HG03025 (cell line): ENCODE data around the gene ATOSA.
A peak's percentile ranks its signal among the peaks of the same experiment; 100 is the strongest.

ENCODE experiments used
- ATAC-seq: cut with Tn5 transposase; IDR thresholded peaks from one replicate; pipeline ENCODE4 v1.9.1; 2021; ENCODE audit warnings: mild to moderate bottlenecking, moderate library complexity; ENCODE audit not compliant: unreplicated experiment, low FRiP score

Gene ATOSA

DNA sequence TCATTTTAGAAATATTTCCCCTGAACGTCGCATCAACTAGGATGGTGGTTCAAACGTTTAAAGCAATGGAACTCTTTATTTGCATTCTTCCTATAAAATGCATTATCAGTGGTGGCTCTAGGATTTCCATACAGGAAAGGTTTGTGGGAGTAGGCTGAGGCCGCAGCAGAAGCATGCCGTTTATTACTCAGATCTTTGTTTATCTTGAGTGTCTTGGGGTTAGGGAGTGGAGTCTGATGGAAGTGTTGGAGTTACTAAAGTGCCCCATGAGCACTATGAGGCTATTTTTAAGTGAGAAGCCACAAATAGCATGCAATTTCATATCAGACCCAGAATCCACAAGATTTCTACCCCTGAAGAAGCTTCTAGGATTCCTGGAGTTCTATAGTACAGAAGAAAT, 26.2 kb downstream of the ATOSA start:
- no peak for ATAC-seq

DNA sequence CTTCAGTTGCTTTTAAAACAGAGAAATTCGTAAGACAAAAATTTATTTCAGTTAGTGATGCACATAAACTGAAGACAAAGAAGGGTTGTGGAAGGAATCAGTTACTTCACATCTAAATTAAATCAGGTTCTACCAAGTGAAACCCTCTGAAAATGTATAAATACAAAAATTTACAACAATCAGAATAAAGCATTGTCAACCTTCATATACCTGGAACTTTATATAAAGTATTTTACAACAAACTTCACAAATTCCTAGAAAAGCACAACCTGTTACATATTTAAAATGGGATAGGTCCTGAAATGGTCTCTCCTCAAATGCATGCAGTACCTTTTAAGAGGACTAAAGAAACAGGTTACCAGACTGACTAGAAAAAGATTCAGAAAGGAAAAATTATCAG, 26.9 kb downstream of the ATOSA start:
- no peak for ATAC-seq

DNA sequence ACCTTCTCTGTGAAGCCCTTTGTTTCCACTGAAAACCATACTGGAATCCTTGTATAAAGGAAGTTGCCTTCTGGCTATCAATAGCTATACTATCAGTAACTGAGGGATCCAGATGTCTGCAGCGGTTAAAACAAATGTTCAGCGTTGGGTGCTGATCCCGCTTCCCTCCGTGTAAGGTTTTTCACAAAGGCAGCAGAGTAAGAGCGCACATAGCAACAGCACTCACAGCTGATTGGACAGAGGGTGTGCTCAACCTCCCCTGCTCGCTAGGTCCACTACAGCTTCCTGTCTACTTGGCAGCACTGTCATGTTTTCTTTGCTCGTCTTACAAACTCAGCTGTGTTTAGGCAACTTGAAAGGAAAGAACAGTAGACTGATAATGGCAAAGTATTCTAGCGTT, 27.3 kb downstream of the ATOSA start:
- ATAC-seq: peak; percentile 82

DNA sequence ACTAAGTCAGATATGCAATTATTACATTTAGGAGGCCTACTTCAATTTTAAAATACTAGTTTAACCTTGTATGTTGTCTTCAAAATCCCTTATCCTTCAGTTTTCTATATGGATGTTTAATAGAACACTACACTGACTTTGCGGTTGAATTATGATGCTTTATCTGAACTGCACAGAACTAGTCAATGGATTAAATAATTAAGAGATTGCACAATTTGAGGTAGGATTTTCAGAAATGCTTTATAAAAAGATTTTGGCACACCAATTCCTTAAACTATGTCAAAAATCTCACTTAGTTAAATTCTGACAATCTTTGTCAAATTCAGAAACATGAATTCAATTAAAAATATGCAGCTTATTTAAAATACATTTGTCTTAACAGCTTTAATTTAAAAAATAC, 28.1 kb downstream of the ATOSA start:
- no peak for ATAC-seq

DNA sequence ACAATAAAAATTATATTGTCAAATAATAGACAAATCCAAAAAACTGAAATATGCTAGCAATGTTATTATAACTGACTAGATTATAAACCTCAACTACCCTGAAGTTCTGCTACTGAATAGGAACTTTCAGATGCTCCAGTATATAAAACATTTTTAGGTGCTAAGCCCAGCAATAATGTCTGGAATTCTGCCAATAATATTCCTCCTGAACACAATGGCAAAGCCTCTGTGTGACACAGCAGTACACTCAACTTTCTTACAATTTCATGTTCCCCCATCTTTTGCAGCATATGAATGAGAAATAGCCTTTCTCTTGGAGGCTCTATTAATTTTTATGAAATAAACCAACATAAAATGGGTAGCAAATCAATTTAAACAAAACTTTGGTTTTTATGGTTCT, 29.5 kb downstream of the ATOSA start:
- ATAC-seq: no peak

DNA sequence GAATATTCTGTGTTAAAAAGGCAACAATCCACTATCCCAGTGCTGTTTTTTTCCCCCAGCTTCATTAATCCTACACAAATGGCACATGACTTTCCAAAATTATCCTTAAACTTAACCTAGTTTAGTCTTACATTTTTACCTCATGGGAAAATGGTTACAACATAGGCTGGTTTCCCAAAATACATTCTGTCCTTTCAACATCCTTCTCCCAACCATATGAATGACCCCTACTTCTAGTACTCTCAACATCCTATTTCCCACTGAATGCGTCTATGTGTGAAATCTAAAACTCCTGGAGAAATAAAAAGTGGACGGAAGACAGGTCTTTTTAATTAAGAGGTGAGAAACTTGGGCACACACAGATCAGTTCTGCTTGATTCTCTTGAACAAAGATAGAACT, 33.3 kb downstream of the ATOSA start:
- ATAC-seq: no peak

DNA sequence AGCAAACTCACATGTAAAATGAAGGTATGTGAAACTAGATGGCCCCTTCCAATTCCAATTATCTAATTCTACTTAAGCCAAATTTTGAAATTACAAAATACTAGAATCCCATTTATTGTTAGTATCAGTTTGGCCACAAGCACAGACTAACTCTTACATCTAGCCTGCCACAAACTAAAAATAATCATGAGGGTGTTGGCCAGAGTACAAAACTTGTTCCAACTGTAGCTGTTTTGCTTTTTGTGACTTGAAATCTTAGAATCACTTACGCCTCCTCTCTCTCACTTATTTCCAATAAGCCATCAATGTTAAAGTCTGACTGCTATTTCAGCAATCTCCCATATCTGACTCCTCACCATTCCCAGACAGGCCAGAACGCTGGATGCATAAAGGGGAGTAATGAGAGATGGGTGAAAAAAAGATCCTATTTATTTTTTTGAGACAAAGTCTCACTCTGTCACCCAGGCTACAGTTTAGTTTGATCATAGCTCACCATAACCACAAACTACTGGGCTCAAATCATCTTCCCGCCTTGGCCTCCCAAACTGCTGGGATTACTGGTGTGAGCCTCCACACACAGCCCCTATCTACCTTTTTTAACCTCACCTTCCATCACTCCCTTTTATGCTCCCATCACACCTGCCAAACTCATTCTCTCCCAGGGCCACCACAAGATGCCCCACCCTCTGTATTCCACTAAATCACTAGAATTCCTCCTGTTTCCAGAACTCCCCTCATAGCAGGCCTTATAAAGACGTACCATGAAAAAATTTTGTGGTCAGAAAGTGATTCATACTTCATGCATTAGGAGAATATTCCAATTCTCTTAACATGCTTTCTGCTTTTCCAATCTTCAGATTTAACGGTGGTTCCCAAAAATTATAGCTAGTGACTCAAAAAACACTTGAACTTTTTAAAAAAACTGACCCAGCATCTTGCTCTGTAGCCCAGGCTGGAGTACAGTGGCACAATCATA, 36.5 kb downstream of the ATOSA start:
- no peak for ATAC-seq

DNA sequence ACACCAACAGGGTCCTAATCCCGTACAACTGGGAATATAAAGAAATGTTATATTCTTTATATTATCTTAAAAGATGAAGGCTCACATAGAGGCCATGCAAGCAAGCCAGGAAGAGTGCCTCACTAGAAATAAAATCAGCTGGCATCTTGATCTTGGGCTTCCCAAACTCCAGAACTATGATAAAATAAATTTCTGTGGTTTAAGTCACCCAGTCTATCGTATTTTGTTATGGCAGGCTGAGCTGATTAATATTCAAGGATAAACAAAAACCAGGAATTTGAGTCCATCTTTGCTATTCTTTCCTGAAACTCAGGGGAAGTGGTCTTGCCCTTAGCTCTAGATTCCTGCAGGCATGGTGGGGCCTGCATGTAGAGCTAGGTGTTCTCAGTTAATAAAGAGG, 42.7 kb downstream of the ATOSA start:
- ATAC-seq: no peak

DNA sequence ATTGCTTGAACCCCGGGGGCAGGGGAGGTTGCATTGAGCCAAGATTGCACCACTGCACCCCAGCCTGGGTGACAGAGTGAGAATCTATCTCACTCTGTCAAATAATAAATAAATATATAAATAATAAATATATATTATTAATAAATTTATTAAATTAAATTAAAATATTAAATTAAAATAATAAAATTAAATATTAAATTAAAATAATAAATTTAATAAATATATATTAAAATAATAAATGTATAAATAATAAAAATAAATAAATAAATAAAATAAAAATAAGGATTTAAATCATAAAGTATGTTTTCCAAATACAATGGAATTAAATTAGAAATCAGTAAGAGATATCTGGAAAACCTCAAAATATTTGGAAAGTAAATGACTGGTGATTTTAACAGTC, 43.3 kb downstream of the ATOSA start:
- ATAC-seq: no peak
